ENCODE results near the gene ADH7. TPM values are rescaled to one million over a fixed set of nuclear protein-coding genes. Genes with fewer than 3 reads are reported as not detected.
"Not testable (repeated sequence)": the region's sequence is repeated elsewhere in the genome, so short reads cannot be mapped to it uniquely, and the experiment has no call there.

Gene ADH7
- total RNA-seq, 1 experiment from 2014 or later: not detected

DNA sequence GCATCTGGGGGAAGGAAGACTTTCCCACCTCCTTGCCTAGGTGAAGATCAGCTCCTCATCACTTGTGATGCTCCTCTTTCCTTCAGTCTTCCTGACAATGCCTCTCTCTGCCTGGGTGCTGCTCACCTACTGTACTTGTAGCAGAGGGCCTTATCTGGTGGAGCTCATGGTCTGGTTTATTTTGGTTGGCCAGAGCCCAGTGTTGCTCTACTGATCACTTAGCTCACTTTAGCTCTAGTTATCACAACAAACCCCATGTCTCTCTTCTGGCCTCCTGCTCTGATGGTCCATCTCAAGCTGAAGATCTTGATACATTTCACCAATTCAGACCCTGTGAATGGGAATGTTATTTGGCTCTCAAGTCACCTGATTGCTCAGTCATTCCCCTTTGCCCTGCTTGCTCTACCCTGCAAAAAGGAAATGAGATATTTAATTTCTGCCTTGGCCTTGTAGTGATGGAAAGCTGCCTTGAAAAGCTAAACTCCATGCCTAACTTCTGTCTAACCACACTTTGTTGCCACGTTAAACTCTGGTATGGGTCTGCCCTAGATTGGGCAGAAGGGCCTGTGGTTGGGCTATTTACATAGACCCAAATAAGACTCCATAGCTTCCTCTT lies 52.3 kb downstream of the ADH7 start:
- CTCF ChIA-PET: no interaction called here
- H3K27ac Mint-ChIP-seq (ENCODE audit: unreplicated experiment): no peak overlapping the region
- intact Hi-C loops (cut with micrococcal nuclease; ENCODE audit: unreplicated experiment): no loop called here
- peaks cover 7% of the 10 kb centered on the region for H3K4me1 Mint-ChIP-seq (ENCODE audit: low read depth, unreplicated experiment)
- H3K4me3 Mint-ChIP-seq (ENCODE audit: low read depth, unreplicated experiment): no peak overlapping the region
- no peaks in the 10 kb centered on the region for H3K27me3 Mint-ChIP-seq (ENCODE audit: unreplicated experiment)
- no peak for TF ChIP-seq CTCF (IDR thresholded peaks at IDR 0.05; ENCODE audit: unreplicated experiment)
- no TSS peak for BruUV-seq (replicated peaks)
- H3K36me3 Mint-ChIP-seq (ENCODE audit: insufficient read depth, unreplicated experiment): no peaks in the 10 kb centered on the region
- H3K9me3 Mint-ChIP-seq (ENCODE audit: low read depth, unreplicated experiment): no peaks in the 10 kb centered on the region
- DNase-seq: no peak

DNA sequence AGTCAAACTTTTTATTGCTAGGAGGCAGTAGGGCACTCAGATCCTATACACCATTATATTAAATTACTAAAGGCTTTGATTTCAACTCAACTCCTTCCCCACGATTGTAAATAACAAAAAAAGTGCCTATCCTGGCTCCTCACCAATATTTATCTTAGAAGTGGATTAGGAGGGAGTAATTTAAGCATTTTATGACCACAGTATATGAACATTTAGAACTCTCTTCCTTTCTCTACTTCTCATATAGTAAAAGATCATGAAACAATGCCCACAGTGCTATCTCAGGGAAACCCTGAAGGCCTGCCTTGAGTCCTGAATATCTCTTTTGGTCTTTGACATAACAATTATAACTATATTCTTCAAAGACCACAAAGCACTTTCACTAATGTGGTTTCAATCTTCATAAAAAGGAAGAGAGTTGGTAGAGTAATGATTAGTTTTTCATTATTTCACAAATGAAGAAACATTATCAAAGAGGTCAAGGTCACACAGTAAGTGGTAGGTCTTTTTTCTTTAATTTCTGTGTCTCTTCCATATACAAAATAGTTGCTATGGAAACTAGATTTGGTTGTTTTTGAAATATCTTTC lies 53.5 kb downstream of the ADH7 start:
- Mint-ChIP-seq H3K36me3 (ENCODE audit: insufficient read depth, unreplicated experiment) (no peaks in the 10 kb centered on the region), H3K4me1 (ENCODE audit: low read depth, unreplicated experiment) (peaks cover 7% of the 10 kb centered on the region), H3K27ac (ENCODE audit: unreplicated experiment) (no peak overlapping the region), H3K27me3 (ENCODE audit: unreplicated experiment) (no peaks in the 10 kb centered on the region), H3K4me3 (ENCODE audit: low read depth, unreplicated experiment) (no peak overlapping the region), H3K9me3 (ENCODE audit: low read depth, unreplicated experiment) (no peaks in the 10 kb centered on the region)
- DNase-seq: no peak
- intact Hi-C loops (cut with micrococcal nuclease; ENCODE audit: unreplicated experiment): no loop called here
- TF ChIP-seq CTCF (IDR thresholded peaks at IDR 0.05; ENCODE audit: unreplicated experiment): no peak
- no TSS peak for BruUV-seq (replicated peaks)
- CTCF ChIA-PET: no interaction called here

- Mint-ChIP-seq H3K36me3 (ENCODE audit: insufficient read depth, unreplicated experiment) (no peaks in the 10 kb centered on the region), H3K9me3 (ENCODE audit: low read depth, unreplicated experiment) (no peaks in the 10 kb centered on the region), H3K27me3 (ENCODE audit: unreplicated experiment) (no peaks in the 10 kb centered on the region), H3K27ac (ENCODE audit: unreplicated experiment) (no peak overlapping the region), H3K4me3 (ENCODE audit: low read depth, unreplicated experiment) (no peak overlapping the region), H3K4me1 (ENCODE audit: low read depth, unreplicated experiment) (peaks cover 7% of the 10 kb centered on the region)
- DNase-seq: no peak
- BruUV-seq (replicated peaks): no TSS peak
- no peak for TF ChIP-seq CTCF (IDR thresholded peaks at IDR 0.05; ENCODE audit: unreplicated experiment)
- intact Hi-C loops (cut with micrococcal nuclease; ENCODE audit: unreplicated experiment): no loop called here
- CTCF ChIA-PET: no interaction called here
Observed at GRCh38 chr4:99379571-99379970, 55.6 kb downstream of the ADH7 start.

- Mint-ChIP-seq H3K4me1 (ENCODE audit: low read depth, unreplicated experiment) (peaks cover 7% of the 10 kb centered on the region), H3K27me3 (ENCODE audit: unreplicated experiment) (no peaks in the 10 kb centered on the region), H3K9me3 (ENCODE audit: low read depth, unreplicated experiment) (no peaks in the 10 kb centered on the region), H3K27ac (ENCODE audit: unreplicated experiment) (no peak overlapping the region), H3K36me3 (ENCODE audit: insufficient read depth, unreplicated experiment) (no peaks in the 10 kb centered on the region), H3K4me3 (ENCODE audit: low read depth, unreplicated experiment) (no peak overlapping the region)
- DNase-seq: no peak
- intact Hi-C loops (cut with micrococcal nuclease; ENCODE audit: unreplicated experiment): no loop called here
- no peak for TF ChIP-seq CTCF (IDR thresholded peaks at IDR 0.05; ENCODE audit: unreplicated experiment)
- CTCF ChIA-PET: no interaction called here
- no TSS peak for BruUV-seq (replicated peaks)
Observed at GRCh38 chr4:99378876-99379275, 56.3 kb downstream of the ADH7 start.

DNA sequence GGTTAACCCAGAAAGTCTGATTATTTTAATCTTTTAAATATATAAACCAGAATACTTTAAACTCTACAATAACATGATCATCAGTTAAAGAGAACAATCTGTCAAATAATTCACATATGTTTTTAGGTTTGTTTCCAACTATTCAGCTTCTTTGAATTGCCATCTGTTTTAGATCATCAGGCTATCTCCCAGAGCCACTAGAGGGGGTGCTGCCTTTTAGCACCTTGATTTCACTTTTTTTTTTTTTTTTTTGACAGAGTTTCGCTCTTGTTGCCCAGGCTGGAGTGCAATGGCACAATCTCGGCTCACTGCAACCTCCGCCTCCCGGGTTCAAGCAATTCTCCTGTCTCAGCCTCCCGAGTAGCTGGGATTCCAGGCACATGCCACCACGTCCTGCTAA lies 57.8 kb downstream of the ADH7 start:
- BruUV-seq (replicated peaks); H3K36me3 Mint-ChIP-seq (ENCODE audit: insufficient read depth, unreplicated experiment); H3K9me3 Mint-ChIP-seq (ENCODE audit: low read depth, unreplicated experiment); H3K4me1 Mint-ChIP-seq (ENCODE audit: low read depth, unreplicated experiment); H3K4me3 Mint-ChIP-seq (ENCODE audit: low read depth, unreplicated experiment); H3K27ac Mint-ChIP-seq (ENCODE audit: unreplicated experiment); intact Hi-C loops (cut with micrococcal nuclease; ENCODE audit: unreplicated experiment); H3K27me3 Mint-ChIP-seq (ENCODE audit: unreplicated experiment): not testable (repeated sequence)
- DNase-seq: peak; percentile 15
- CTCF ChIA-PET: interaction anchor here (0.6 kb wide), 1 partner anchor 618 kb away, joined by 3 read pairs; no protein-coding TSS in a partner anchor

DNA sequence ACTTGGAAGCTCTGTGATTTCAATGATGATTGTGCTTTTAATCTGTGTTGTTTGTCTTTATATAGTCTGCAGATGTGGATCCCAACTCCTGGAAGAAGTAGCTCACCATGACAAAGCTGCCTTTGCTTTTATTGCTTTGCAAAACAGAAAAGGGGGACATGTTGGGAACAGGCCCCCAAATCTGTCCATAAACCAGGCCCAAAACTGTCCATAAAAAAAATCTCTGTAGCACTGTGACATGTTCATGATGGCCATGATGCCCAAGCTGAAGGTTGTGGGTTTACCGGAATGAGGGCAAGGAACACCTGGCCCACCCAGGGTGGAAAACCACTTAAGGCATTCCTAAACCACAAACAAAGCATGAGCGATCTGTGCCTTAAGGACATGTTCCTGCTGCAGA lies 62.7 kb downstream of the ADH7 start:
- DNase-seq; H3K36me3 Mint-ChIP-seq (ENCODE audit: insufficient read depth, unreplicated experiment); CTCF ChIA-PET; H3K9me3 Mint-ChIP-seq (ENCODE audit: low read depth, unreplicated experiment); H3K4me3 Mint-ChIP-seq (ENCODE audit: low read depth, unreplicated experiment); H3K27ac Mint-ChIP-seq (ENCODE audit: unreplicated experiment); BruUV-seq (replicated peaks); H3K27me3 Mint-ChIP-seq (ENCODE audit: unreplicated experiment); intact Hi-C loops (cut with micrococcal nuclease; ENCODE audit: unreplicated experiment); H3K4me1 Mint-ChIP-seq (ENCODE audit: low read depth, unreplicated experiment): not testable (repeated sequence)

DNA sequence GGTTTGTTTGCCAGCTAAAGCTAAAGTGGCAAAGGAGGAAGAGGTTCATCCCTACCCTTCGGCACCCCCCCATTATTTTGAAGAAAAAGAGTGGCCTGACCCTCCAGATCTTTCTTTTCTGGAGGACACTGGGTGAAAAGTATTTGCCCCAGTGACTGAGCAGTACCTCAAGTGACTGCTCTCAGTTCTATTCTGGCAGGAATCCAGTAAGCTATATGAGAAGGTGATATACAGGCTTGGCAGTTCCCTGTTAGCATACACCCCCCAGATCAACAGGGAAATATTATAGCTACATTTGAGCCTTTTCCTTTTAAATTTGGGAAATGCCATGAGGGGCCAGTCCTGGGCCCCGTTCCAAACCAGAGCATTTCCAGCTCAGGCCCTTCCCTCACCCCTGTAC lies 67.3 kb downstream of the ADH7 start:
- CTCF ChIA-PET; H3K9me3 Mint-ChIP-seq (ENCODE audit: low read depth, unreplicated experiment); H3K27me3 Mint-ChIP-seq (ENCODE audit: unreplicated experiment); H3K36me3 Mint-ChIP-seq (ENCODE audit: insufficient read depth, unreplicated experiment); DNase-seq; H3K27ac Mint-ChIP-seq (ENCODE audit: unreplicated experiment); H3K4me3 Mint-ChIP-seq (ENCODE audit: low read depth, unreplicated experiment); intact Hi-C loops (cut with micrococcal nuclease; ENCODE audit: unreplicated experiment); BruUV-seq (replicated peaks): not testable (repeated sequence)
- peaks cover 12% of the 10 kb centered on the region for H3K4me1 Mint-ChIP-seq (ENCODE audit: low read depth, unreplicated experiment)

Data from Calu3 (cell line).